ENCODE results near the gene NOX3. TPM values are rescaled to one million over a fixed set of nuclear protein-coding genes. Genes with fewer than 3 reads are reported as not detected.

NOX3 gene
- total and polyA plus RNA-seq, 2 of the 8 experiments (the other 6 are each of a cell fraction or from before 2014, with no cell fraction given): not detected

GRCh38 chr6:155504848-155505607 is 49.4 kb upstream of the NOX3 start:
- Histone ChIP-seq H3K4me2 (ENCODE audit: insufficient read depth in 1 of 2, low read depth in 2 of 2, low read length in 2 of 2) (no peak overlapping the region), H4K91ac (replicated peaks; ENCODE audit: insufficient read length, low read length) (no peak overlapping the region), H3K23me2 (ENCODE audit: low read depth, low read length) (no peaks in the 10 kb centered on the region), H2AFZ (ENCODE audit: low read length) (no peak overlapping the region), H4K20me1 (replicated peaks in 1 of 2; ENCODE audit: control insufficient read depth in 1 of 2, insufficient read depth in 2 of 2, low read length in 2 of 2) (no peaks in the 10 kb centered on the region), H4K5ac (ENCODE audit: insufficient read length, low read depth, low read length) (no peak overlapping the region), H3K14ac (ENCODE audit: insufficient read length) (no peak overlapping the region), H3K9ac (replicated peaks in 1 of 4; ENCODE audit: extremely low read depth in 1 of 4, low read depth in 3 of 4, low read length in 3 of 4) (no peak overlapping the region), H2BK15ac (ENCODE audit: low read length) (no peak overlapping the region), H3K4ac (replicated peaks; ENCODE audit: insufficient read length, low read depth, low read length) (no peak overlapping the region), H2AK5ac (ENCODE audit: low read depth, low read length) (no peak overlapping the region), H3K79me2 (ENCODE audit: control insufficient read depth in 1 of 2, insufficient read depth in 2 of 2, low read length in 2 of 2) (no peaks in the 10 kb centered on the region), H2BK120ac (replicated peaks; ENCODE audit: low read depth, low read length) (no peak overlapping the region), H3K56ac (replicated peaks; ENCODE audit: insufficient read length, low read depth, low read length) (no peak overlapping the region), H3K27me3 (replicated peaks in 1 of 4; ENCODE audit: control insufficient read depth in 3 of 4, extremely low read depth in 1 of 4, insufficient read depth in 3 of 4, low read length in 3 of 4) (no peaks in the 10 kb centered on the region), H3K36me3 (ENCODE audit: control insufficient read depth in 2 of 4, insufficient read depth in 4 of 4, low read length in 3 of 4) (no peaks in the 10 kb centered on the region), H4K8ac (ENCODE audit: extremely low read depth, insufficient read depth, low read length) (no peak overlapping the region), H3K4me3 (ENCODE audit: extremely low read depth in 1 of 4, insufficient read depth in 2 of 4, low read depth in 3 of 4, low read length in 4 of 4) (no peak overlapping the region), H3K23ac (ENCODE audit: insufficient read length) (no peak overlapping the region), H3K4me1 (replicated peaks in 1 of 4; ENCODE audit: control insufficient read depth in 3 of 4, insufficient read depth in 4 of 4, low read length in 3 of 4) (no peaks in the 10 kb centered on the region), H2BK20ac (ENCODE audit: low read length) (no peak overlapping the region), H2BK12ac (ENCODE audit: low read depth, low read length) (no peak overlapping the region), H3K79me1 (ENCODE audit: low read depth, low read length) (no peaks in the 10 kb centered on the region), H3K18ac (ENCODE audit: extremely low read depth, low read length) (no peak overlapping the region), H2BK5ac (ENCODE audit: low read depth, low read length) (no peak overlapping the region), H3K27ac (ENCODE audit: low read depth, low read length) (no peak overlapping the region), H3K9me3 (ENCODE audit: insufficient read depth in 2 of 2, low read depth in 1 of 2, low read length in 1 of 2) (no peaks in the 10 kb centered on the region)
- FAIRE-seq: no peak
- whole genome bisulfite sequencing, 2 experiments (ENCODE audit: extremely low coverage in 1 of 2, insufficient coverage in 1 of 2, insufficient read length in 1 of 2, insufficient replicate concordance in 2 of 2, low coverage in 1 of 2, low lambda C conversion rate in 2 of 2, missing lambda C conversion rate in 1 of 2): 85% methylated on average over 5 of the region's 5 CpGs; no CpG with 5 or more reads in 1 of the 2 experiments
- ChIA-PET POLR2A (ENCODE audit: partially characterized antibody) (no interaction called here), CTCF (ENCODE audit: partially characterized antibody) (interaction anchor here (1.1 to 2.4 kb wide), 7 partner anchors 10 to 178 kb away, joined by 3 to 13 read pairs (median 3); no protein-coding TSS in a partner anchor)
- no peak for DNase-seq (ENCODE audit: low read depth in 1 of 2, low spot score in 2 of 2)
- TF ChIP-seq NRF1 (IDR thresholded peaks at IDR 0.05; ENCODE audit: low read depth, low read length) (no peak), POLR2AphosphoS5 (IDR thresholded peaks at IDR 0.05; ENCODE audit: low read depth, low read length) (no peak), E2F6 (IDR thresholded peaks at IDR 0.05) (no peak), CHD1 (IDR thresholded peaks at IDR 0.05; ENCODE audit: low read depth, low read length) (no peak), BACH1 (IDR thresholded peaks at IDR 0.05; ENCODE audit: low read length) (no peak), TBP (IDR thresholded peaks at IDR 0.05; ENCODE audit: low read depth, low read length) (no peak), CBX8 (IDR thresholded peaks at IDR 0.05; ENCODE audit: borderline replicate concordance, low read depth, low read length) (no peak), ASH2L (IDR thresholded peaks at IDR 0.05; ENCODE audit: low read length) (no peak), CBX5 (IDR thresholded peaks at IDR 0.05; ENCODE audit: low read depth, low read length) (no peak), TAF1 (IDR thresholded peaks at IDR 0.05; ENCODE audit: low read depth, low read length) (no peak), KDM5A (IDR thresholded peaks at IDR 0.05; ENCODE audit: low read length) (no peak), TEAD4 (IDR thresholded peaks at IDR 0.05; ENCODE audit: low read depth, low read length) (no peak), CTBP2 (IDR thresholded peaks at IDR 0.05; ENCODE audit: borderline replicate concordance, insufficient read depth, insufficient read length, low read length) (no peak)
